Measurements from ENCODE around the gene EEF1AKMT1. TPM values are rescaled to one million over a fixed set of nuclear protein-coding genes. Genes with fewer than 3 reads are reported as not detected.
A peak's percentile ranks its signal among the peaks of the same experiment; 100 is the strongest.

EEF1AKMT1 gene
- total RNA-seq, 4 donors from 2014 or later = 3.0 to 8.6 TPM; not detected in 2

DNA sequence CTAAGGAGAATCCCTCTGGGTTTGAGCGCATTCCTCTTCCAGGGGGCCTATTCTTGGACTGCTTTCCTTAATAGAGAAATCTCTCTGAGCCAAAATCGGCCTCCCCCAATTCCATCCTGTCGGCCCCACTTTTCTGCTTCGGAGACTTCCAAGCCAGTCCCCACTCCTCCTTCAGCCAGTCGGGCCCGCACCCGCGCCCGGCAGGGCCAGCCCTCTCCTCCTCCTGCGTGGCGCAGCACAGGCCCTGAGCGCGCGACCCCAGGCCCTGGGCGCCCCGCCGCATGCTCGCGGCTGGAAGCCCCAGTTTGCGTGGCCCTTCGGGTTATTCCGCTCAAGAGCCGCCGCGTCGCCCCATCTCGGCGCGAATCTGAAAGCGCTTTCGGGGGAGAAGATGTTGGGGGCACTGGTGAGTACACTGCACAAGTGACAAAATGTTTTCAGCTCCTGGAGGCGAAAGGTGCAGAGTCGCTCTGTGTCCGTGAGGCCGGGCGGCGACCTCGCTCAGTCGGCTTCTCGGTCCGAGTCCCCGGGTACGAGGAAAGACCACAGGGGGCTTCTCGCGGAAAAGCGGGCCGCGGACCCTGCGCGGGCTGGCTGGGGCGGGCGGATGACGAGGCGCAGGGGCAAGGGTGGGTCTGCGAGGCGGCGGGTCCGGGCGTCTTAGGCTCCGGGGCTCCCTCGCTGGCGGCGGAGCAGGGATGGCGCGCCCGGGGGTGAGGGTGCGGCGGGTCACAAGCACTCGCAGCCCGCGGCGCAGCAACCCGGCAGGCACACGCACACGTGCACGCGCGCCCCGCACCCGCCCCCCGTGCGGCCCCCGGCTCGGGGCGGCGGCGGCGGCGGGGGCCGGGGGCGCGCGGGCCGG lies 70.6 kb downstream of the EEF1AKMT1 start, which contains the start of gene IL17D:
Gene IL17D, plus strand, starts transcription at position 785 of the 865 bp plus-strand sequence. CDS start 303 bp downstream, outside the sequence.
- Histone ChIP-seq H3K4me3 (peak within 1 kb of the TSS; percentile 56 to 85 (median 63)), H3K4me1 (peaks cover 0 to 16% (median 12%) of the 10 kb centered on the region in 4 donors), H3K9me3 (no peaks in the 10 kb centered on the region), H3K36me3 (no peaks in the 10 kb centered on the region), H3K27me3 (peaks cover 25% of the 10 kb centered on the region), H3K27ac (peak within 1 kb of the TSS; percentile 65 to 75 (median 72))
- in situ Hi-C loops (cut with MboI; ENCODE audit: low pct_ligation_motif_present in 1 of 4, low pct_unique_long_range_greater_than_20kb in 1 of 4, low sequenced_read_pairs in 3 of 4) (loop anchor here in 3 of 4 donors (10.0 to 25.0 kb wide), 5 partner anchors 109 to 384 kb away; partner anchors contain the start of gene XPO4 (in 2 of the 3)), intact Hi-C loops (cut with DNase I; ENCODE audit: low total_unique reads) (no loop called here)
- TF ChIP-seq, protein P1, sequence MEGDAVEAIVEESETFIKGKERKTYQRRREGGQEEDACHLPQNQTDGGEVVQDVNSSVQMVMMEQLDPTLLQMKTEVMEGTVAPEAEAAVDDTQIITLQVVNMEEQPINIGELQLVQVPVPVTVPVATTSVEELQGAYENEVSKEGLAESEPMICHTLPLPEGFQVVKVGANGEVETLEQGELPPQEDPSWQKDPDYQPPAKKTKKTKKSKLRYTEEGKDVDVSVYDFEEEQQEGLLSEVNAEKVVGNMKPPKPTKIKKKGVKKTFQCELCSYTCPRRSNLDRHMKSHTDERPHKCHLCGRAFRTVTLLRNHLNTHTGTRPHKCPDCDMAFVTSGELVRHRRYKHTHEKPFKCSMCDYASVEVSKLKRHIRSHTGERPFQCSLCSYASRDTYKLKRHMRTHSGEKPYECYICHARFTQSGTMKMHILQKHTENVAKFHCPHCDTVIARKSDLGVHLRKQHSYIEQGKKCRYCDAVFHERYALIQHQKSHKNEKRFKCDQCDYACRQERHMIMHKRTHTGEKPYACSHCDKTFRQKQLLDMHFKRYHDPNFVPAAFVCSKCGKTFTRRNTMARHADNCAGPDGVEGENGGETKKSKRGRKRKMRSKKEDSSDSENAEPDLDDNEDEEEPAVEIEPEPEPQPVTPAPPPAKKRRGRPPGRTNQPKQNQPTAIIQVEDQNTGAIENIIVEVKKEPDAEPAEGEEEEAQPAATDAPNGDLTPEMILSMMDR (IDR thresholded peaks at IDR 0.05) = peak in 1 of 5 experiments; percentile 17
- TF ChIP-seq POLR2AphosphoS5 (IDR thresholded peaks at IDR 0.05) = no peak
- 1 to 3% methylated on average over 6 to 56 of the region's 94 CpGs for WGBS, 2 donors (ENCODE audit: low coverage in 1 of 2)
- DNase-seq = peak; percentile 43

DNA sequence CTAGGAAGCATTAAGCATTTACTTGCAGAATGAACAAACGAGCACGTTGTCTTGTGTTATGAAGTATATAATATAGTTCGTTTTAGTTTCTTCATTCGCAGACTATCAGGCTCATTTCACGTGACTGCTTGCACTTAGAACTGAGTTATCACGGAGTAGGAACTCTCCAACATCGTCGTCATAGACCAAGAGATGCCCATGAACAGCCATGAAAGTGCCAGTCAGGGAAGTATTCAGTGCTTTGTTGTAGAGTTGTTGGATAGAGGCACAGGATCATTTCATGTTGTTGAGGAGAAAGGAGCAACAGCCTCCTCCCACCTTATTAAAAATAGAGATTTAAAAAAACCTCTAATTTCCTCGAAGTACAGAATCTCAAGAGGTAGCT lies 71.2 kb downstream of the EEF1AKMT1 start:
- in situ Hi-C loops (cut with MboI; ENCODE audit: low pct_ligation_motif_present in 1 of 4, low pct_unique_long_range_greater_than_20kb in 1 of 4, low sequenced_read_pairs in 3 of 4) (loop anchor here in 3 of 4 donors (10.0 to 25.0 kb wide), 5 partner anchors 110 to 385 kb away; partner anchors contain the start of gene XPO4 (in 2 of the 3)), intact Hi-C loops (cut with DNase I; ENCODE audit: low total_unique reads) (no loop called here)
- H3K27ac ChIP-seq = peak overlapping the region in 3 of 4 donors; percentile 61 to 75 (median 70)
- peak overlapping the region in 3 of 4 donors; percentile 60 to 85 (median 66) for H3K4me3 ChIP-seq
- H3K27me3 ChIP-seq = peaks cover 25% of the 10 kb centered on the region
- H3K36me3 ChIP-seq = no peaks in the 10 kb centered on the region
- 26 to 28% methylated on average over 8 to 9 of the region's 9 CpGs for WGBS, 2 donors (ENCODE audit: low coverage in 1 of 2)
- no peak for DNase-seq
- H3K9me3 ChIP-seq = no peaks in the 10 kb centered on the region
- TF ChIP-seq POLR2AphosphoS5 (IDR thresholded peaks at IDR 0.05) (peak; percentile 26 to 48 (median 43)), EP300 (IDR thresholded peaks at IDR 0.05; ENCODE audit: low read depth) (no peak)
- peaks cover 0 to 16% (median 12%) of the 10 kb centered on the region in 4 donors for H3K4me1 ChIP-seq

DNA sequence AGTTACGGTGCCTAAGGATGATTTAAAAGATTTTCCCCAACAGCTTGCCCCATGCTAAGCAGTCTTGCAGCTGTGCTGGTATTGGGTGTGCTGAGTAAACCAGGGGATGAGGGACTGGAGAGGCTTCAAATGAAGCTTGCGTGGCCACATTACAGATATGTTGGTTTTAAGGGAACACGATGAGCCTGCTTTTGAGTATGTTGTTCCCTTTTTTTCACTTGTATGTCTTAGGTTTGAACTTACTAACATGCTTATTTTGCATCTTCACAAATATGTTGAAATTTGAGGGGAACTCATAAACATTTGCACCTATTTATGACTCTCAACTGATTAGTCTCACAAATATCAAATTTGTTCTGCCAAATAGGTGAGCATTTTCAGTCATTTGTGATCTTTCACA lies 72.3 kb downstream of the EEF1AKMT1 start:
- intact Hi-C loops (cut with DNase I; ENCODE audit: low total_unique reads) = no loop called here
- in situ Hi-C loops (cut with MboI; ENCODE audit: low pct_ligation_motif_present in 1 of 4, low pct_unique_long_range_greater_than_20kb in 1 of 4, low sequenced_read_pairs in 3 of 4) = loop anchor here in 3 of 4 donors (10.0 to 25.0 kb wide), 5 partner anchors 111 to 386 kb away; partner anchors contain the start of gene XPO4 (in 2 of the 3)
- TF ChIP-seq POLR2AphosphoS5 (IDR thresholded peaks at IDR 0.05) = no peak
- Histone ChIP-seq H3K9me3 (no peaks in the 10 kb centered on the region), H3K27me3 (peaks cover 25% of the 10 kb centered on the region), H3K27ac (no peak overlapping the region), H3K36me3 (no peaks in the 10 kb centered on the region), H3K4me3 (no peak overlapping the region), H3K4me1 (peaks cover 0 to 16% (median 12%) of the 10 kb centered on the region in 4 donors)
- no peak for DNase-seq
- 92 to 100% methylated on average over 3 of the region's 3 CpGs for WGBS, 2 donors (ENCODE audit: low coverage in 1 of 2)

DNA sequence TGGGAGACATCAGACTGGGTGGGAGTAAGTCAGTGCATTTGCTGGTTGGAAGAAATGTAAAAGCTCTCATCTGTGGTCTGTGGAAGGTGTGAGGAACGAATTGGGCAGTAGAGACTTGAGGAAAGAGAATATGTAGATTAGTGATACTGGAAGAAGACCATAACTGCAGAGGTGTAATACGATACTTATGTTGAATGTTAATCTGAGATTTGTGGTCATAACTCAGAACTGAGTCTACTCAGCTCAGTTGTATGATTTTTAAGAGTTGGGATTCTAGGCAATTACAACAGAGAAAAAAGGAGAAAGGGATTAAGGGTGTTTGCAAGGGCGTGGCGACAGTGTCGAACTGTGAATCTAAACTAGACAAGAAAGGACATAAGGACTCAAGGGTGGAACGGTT lies 73.5 kb downstream of the EEF1AKMT1 start:
- 79 to 88% methylated on average over 5 to 6 of the region's 6 CpGs for WGBS, 2 donors (ENCODE audit: low coverage in 1 of 2)
- intact Hi-C loops (cut with DNase I; ENCODE audit: low total_unique reads) = no loop called here
- TF ChIP-seq POLR2A (IDR thresholded peaks at IDR 0.05) (no peak), EP300 (IDR thresholded peaks at IDR 0.05; ENCODE audit: low read depth) (no peak), POLR2AphosphoS5 (IDR thresholded peaks at IDR 0.05) (no peak)
- TF ChIP-seq, protein P1 (IDR thresholded peaks at IDR 0.05) = no peak
- Histone ChIP-seq H3K4me1 (peaks cover 0 to 16% (median 12%) of the 10 kb centered on the region in 4 donors), H3K27ac (no peak overlapping the region), H3K36me3 (no peaks in the 10 kb centered on the region), H3K27me3 (peaks cover 25% of the 10 kb centered on the region), H3K9me3 (no peaks in the 10 kb centered on the region), H3K4me3 (no peak overlapping the region)
- in situ Hi-C loops (cut with MboI; ENCODE audit: low pct_ligation_motif_present in 1 of 4, low pct_unique_long_range_greater_than_20kb in 1 of 4, low sequenced_read_pairs in 3 of 4) = loop anchor here in 3 of 4 donors (10.0 to 25.0 kb wide), 5 partner anchors 112 to 387 kb away; partner anchors contain the start of gene XPO4 (in 2 of the 3)
- DNase-seq = no peak

DNA sequence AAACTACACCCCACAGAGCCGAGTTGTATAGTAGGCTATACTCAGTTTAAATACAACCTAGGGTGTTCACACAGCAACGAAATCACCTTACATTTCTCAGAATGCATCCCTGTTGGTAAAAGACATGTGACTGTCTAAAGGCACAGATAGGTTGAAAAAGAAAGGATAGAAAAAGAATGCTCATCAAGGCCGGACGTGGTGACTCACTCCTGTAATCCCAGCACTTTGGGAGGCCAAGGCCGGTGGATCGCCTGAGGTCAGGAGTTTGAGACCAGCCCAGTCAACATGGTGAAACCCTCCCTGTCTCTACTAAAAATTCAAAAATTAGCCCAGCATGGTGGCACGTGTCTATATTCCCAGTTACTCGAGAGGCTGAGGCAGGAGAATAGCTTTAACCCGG lies 74.0 kb downstream of the EEF1AKMT1 start:
- intact Hi-C loops (cut with DNase I; ENCODE audit: low total_unique reads) = no loop called here
- H3K4me1 ChIP-seq = peaks cover 0 to 16% (median 12%) of the 10 kb centered on the region in 4 donors
- TF ChIP-seq, protein P1 (IDR thresholded peaks at IDR 0.05) = no peak
- TF ChIP-seq EP300 (IDR thresholded peaks at IDR 0.05; ENCODE audit: low read depth) (no peak), POLR2A (IDR thresholded peaks at IDR 0.05) (no peak), POLR2AphosphoS5 (IDR thresholded peaks at IDR 0.05) (no peak)
- H3K27ac ChIP-seq = no peak overlapping the region
- in situ Hi-C loops (cut with MboI; ENCODE audit: low pct_ligation_motif_present in 1 of 4, low pct_unique_long_range_greater_than_20kb in 1 of 4, low sequenced_read_pairs in 3 of 4) = loop anchor here (10.0 to 25.0 kb wide), 6 partner anchors 113 to 388 kb away; partner anchors contain the start of gene XPO4 (in 2 of the 4)
- H3K36me3 ChIP-seq = no peaks in the 10 kb centered on the region
- no peak for DNase-seq
- H3K27me3 ChIP-seq = peaks cover 25% of the 10 kb centered on the region
- 80 to 91% methylated on average over 1 to 9 of the region's 9 CpGs for WGBS, 2 donors (ENCODE audit: low coverage in 1 of 2)
- H3K4me3 ChIP-seq = no peak overlapping the region
- no peaks in the 10 kb centered on the region for H3K9me3 ChIP-seq

All from transverse colon (tissue), 4 donors.